HG03378 (cell line): Measurements from ENCODE around the gene GFAP.

Experiments
- ATAC-seq: cut with Tn5 transposase; IDR thresholded peaks from one replicate; pipeline ENCODE4 v1.9.1; 2021; ENCODE audit warnings: mild to moderate bottlenecking, moderate library complexity; ENCODE audit not compliant: unreplicated experiment

GFAP gene

DNA sequence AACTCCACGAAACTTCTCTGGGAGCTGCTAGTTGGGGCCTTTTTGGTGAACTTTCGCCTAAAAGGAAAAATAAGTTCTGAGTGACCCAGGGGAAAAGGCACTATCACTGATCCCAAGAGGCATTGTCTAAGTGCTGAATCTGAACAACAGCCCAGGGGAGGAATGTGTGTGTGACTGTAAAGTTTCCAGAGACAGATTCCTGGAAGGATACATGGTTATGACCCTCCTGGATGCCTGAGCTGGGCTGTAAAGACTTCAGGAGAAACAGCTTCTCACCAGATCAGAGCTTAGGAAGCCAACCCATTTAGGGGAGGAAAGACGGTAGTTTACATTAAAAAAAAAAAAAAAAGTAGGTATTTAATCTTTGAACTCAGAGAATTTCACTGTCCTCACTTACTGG lies 47.5 kb downstream of the GFAP start:
- no peak for ATAC-seq

DNA sequence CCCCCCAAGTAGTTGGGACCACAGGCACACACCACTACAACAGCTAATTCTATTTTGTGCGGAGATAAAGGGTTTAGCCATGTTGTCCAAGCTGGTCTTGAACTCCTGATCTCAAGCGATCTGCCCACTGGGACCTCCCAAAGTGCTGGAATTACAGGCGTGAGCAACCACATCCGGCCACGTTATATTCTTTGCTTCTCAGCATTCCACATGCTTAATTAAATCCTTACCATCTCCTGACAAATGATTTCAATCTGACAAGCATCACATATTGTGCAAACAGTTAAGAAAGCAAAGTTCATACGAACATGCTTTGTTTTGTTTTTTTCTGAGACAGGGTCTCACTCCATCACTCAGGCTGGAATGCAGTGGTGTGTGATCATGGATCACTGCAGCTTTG lies 49.4 kb downstream of the GFAP start:
- no peak for ATAC-seq

DNA sequence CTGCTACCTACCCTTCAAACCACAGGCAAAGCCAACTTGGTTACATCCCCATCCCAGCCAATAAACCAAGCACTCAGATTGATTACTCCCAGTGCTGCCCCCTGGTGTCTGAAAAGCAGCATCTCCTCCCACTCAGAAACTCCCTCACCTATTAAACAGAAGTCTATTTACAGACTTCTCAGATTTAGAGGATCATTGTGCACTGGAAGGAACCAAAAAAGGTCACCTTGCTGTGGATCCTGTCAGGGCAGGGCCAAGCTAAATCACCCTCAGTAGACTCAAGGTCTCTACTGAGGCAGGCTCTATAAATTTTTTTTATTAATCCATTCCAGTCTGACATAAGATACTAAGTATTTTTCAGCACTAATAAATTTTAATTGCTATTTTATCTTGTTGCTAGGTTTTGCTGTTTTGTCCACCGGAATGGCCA lies 50.1 kb downstream of the GFAP start:
- no peak for ATAC-seq

DNA sequence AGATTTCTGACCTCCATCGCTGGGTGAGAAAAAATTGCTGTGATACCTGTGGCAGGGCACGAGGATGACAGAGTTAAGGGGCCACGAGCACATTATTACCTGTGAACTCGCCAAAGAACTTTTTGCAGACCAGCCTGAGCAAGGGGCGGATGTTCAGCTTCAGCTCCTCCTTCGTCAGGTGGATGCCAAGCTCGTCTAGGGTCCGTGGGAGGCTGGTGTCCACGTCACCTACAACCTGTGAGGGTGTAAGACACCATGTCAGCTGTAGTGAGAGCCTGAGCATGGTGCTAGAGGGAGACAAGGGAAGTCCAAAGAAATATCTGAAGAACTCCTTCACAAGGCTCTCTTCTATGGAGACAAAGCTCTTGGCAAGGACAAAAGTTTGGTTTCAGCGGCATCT lies 50.5 kb downstream of the GFAP start:
- ATAC-seq, result no peak

DNA sequence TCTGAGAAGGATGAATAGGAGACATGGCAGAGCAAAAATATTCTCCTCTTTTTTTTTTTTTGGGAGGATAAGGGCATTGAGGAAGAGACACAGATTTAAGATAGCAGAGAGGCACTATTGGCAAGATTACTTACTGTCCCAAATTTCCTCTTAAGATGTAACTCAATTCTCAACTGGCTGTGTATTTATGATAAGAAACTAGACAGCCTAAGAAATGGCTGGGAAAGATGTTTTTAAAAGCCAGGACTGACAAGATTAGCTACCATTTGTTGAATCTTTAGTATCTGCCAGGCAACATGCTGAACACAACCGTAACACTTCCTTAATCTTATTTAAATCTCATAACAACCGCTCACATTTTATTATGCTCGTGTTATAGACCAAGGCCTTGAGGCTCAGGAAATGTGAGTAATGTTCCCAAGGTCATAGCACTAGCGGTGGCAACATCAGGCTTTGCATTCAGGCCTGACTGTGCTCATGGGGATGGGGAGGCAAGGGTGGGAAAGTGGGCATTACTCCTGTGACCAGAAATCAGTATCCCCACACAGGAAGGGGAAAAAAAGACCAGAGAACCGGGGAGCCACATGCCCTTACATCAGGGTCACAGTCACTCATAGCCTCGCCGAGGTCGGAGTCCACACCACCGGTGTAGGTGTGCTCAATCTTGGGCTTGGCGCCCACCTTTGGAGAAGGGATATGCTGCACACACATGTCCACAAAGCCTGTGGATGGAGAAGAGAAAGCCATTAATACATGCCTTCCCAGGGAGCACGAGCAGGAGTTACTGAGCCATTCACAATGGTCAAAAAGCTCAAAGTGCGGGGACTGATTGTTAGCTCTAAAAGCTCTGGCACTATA lies 52.0 kb downstream of the GFAP start:
- no peak for ATAC-seq

DNA sequence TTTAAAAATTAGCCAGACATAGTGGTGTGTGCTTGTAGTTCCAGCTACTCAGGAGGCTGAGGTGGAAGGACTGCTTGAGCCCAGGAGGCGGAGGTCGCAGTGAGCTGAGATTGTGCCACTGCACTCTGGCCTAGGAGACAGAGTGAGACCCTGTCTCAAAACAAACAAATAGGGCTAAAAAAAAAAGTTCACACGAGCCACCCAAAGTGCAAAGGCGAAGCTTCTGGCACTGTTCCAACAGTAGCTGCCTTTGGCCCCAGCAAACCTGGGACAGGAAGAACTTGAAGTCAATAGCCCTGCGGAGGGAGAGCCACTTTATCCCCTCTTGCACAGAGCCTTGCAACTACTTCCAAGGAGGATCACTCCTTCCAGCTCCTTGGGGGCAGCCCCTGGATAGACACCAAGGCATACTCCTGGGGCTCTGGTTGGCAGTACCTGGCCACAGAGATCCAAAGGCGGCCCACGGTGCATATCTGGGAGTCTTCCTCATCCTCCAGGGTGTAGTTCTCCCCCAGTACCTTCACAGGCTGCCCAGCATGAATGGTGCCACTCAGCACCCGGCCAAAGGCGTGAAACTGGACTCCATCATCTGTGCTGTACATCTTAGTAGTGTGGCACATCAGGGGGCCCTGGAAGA lies 52.9 kb downstream of the GFAP start:
- no peak for ATAC-seq

DNA sequence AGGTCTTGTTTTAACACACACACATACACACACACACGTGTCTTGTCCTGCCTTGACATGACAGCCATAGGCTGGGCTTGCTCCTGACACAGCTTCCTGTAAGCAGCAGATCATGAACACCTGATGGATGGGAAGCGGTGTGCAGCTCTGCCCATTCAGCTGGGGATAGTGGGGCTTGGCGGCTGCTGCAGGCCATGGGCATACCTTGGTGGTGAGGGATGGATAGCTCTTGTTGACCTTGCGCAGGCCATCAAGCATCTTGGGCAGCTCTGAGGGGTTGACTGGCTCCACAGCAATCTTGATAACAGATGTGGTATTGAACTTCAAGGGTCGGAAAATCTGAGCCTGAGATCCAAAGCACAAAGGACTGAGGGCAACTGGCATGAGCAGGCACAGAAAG lies 55.6 kb downstream of the GFAP start:
- ATAC-seq, result no peak

DNA sequence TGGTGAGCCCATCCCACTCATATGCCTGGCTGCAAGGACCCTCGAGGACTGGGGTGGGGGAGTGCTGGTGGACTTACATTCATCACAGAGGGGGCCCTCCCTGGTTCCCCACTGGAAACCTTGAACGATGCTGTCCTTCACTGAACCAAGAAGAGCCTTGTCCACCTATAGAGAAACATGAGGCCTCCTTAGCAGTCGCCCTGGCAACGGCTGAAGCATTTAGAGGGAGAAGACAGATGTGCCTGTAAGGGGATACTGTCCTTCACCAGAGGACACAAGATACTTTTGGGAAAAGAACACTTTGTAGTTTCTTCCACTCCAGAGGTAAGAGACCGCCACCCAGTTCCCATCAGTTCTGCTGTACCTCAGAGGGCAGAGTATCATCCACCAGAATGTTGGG lies 61.1 kb downstream of the GFAP start:
- ATAC-seq, result no peak
